ENCODE results near the gene KCNJ16.

Gene KCNJ16

DNA sequence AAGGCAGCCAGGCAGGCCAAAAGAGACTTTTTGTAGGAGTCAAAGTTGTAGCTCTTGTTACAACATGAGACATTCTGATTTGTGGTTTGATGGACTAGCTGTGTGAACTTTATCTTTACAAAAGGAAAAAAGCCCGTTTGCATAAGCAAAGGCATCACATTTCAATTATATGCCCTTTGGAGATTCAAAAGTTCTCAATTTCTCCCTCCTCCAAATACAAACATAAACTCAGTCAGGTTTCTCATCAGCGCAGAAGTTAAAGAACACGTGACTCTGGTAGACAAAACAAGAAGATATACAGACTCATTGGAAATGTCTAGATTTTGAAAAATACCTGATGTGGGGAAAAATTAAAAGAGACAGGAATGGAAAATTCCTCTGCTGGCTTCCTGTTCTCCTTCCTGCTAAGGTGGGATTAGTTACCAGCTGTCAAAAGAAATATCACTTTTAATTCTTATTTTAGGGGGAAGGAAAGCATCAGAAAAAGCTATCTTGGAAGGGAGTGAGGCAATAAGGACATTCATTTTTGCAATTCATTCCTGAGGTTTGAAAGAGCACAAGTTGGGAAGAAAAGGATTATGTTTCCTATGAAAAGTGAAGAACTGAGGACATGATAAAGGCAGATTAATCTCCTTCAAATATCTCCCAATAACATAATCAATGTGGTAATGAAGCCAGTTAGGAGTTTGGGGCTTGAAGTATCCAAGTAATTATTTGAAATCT is 4.6 kb upstream of the KCNJ16 start:
- TF ChIP-seq, protein P1, sequence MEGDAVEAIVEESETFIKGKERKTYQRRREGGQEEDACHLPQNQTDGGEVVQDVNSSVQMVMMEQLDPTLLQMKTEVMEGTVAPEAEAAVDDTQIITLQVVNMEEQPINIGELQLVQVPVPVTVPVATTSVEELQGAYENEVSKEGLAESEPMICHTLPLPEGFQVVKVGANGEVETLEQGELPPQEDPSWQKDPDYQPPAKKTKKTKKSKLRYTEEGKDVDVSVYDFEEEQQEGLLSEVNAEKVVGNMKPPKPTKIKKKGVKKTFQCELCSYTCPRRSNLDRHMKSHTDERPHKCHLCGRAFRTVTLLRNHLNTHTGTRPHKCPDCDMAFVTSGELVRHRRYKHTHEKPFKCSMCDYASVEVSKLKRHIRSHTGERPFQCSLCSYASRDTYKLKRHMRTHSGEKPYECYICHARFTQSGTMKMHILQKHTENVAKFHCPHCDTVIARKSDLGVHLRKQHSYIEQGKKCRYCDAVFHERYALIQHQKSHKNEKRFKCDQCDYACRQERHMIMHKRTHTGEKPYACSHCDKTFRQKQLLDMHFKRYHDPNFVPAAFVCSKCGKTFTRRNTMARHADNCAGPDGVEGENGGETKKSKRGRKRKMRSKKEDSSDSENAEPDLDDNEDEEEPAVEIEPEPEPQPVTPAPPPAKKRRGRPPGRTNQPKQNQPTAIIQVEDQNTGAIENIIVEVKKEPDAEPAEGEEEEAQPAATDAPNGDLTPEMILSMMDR (IDR thresholded peaks at IDR 0.05; ENCODE audit: extremely low read depth, missing control alignments): no peak
- no peak for DNase-seq (ENCODE audit: low spot score)

DNA sequence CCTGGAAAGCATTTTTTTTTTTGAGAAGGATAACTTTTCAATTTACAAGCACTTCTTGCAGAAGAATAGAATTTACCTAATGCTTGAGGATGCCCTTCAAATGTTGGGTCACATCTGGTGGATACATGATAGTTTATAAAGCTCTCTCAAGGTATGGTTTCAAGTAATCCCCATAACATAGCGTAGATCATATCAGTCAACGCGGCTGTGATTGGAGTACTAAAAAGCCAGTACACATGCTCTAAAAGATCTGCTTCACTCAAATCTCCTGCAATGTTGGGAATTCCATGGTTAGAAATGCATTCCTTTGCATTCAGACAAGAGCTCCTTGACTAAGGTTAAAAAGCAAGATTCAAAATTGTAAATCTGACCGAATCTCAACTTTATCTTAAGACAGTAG is 3.9 kb upstream of the KCNJ16 start:
- DNase-seq (ENCODE audit: low spot score): no peak

DNA sequence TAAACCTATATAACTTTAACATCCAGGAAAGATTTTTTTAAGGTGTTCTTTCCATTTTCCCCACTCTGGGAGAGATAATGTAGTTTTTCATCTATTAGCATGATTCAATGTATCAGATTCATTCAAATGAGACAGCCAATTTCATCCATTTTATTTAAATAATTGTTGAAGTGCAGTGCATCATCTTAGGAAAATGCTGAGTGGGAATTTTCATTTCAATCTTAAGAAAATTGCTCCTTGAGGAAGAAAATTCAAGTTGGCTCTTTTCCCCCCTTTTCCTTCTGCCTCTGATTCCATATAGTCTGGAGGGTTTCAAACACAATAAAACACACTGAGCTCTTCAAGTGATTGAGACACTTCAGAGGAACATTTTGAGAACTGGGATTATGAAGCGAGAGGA is 3.4 kb upstream of the KCNJ16 start:
- DNase-seq (ENCODE audit: low spot score): no peak
- TF ChIP-seq, protein P1 (IDR thresholded peaks at IDR 0.05; ENCODE audit: extremely low read depth, missing control alignments): no peak

More for the DNA sequence above, 3.9 kb upstream of the KCNJ16 start:
- TF ChIP-seq, protein P1 (IDR thresholded peaks at IDR 0.05; ENCODE audit: extremely low read depth, missing control alignments): no peak

DNA sequence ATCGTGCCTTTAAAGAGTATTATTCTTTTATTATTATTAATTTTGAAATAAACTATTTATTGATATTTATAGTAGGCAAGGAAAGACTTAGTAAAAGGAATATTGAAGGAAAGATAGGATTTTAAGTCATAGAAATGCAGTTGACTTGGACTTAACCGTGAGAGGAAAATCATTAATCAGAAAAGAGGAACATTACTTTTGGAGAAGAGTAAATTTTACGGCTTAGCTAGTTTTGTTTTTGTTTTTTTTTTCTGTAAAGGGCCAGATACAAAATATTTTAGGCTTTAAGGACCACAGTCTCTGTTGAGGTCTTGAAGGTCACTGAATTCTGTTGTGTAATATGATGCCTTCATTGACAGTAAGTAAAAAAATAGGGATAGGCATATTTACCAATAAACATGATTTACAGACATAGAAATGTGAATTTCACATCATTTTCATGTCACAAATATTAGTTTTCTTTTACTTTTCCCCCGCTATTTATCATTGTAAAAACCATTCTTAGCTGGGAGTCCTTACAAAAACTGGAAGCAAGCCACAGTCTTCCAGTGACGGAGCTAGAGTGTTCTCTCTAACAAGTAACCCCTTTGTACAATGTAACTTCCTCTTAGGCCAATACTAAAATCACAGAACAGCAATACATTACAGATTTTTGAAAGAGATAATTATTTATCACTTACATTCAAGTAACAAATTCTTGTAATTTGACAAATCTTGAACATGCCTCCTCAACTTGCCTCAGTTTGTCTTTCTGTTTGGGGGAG is 2.3 kb upstream of the KCNJ16 start:
- no peak for DNase-seq (ENCODE audit: low spot score)
- TF ChIP-seq, protein P1 (IDR thresholded peaks at IDR 0.05; ENCODE audit: extremely low read depth, missing control alignments): no peak

DNA sequence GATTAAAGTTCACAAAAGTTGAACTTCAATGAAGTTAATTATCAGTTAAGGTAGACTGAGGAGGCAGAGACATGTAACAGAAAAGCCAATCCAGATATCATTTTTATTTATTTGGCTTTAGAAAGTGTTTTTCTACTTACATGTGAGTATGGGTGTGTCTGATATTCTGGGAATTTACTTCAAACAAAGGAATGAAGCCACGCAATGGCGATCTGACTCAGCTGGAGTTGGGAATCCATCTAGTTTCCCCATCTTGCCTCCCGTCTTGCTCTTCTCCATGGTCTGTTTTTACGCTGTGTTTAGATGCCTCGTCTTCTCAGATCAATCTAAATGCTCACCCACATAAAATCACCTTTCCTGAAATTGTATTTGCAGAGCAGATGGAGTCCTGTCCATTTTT is 1.7 kb upstream of the KCNJ16 start:
- TF ChIP-seq, protein P1 (IDR thresholded peaks at IDR 0.05; ENCODE audit: extremely low read depth, missing control alignments): no peak
- DNase-seq (ENCODE audit: low spot score): no peak

DNA sequence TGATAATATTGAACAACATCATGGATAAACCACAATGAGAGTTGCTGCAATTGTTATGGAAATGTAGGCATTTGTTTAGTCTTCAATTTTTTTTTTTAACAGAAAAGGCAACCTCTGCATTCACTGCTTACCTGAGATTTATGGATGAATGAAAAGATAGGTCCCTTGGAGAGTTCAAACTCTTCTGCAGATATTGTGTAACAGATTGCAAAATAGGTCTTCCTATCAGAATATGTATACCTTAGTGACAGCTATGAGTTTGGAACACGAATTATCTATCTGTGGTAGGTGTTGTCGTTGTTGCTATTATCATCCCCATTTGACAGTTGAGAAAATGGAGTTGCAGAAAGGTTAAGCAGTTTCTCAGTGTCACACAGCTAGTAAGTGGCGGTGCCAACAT is 1.2 kb upstream of the KCNJ16 start:
- TF ChIP-seq, protein P1 (IDR thresholded peaks at IDR 0.05; ENCODE audit: extremely low read depth, missing control alignments): no peak
- DNase-seq (ENCODE audit: low spot score): no peak

DNA sequence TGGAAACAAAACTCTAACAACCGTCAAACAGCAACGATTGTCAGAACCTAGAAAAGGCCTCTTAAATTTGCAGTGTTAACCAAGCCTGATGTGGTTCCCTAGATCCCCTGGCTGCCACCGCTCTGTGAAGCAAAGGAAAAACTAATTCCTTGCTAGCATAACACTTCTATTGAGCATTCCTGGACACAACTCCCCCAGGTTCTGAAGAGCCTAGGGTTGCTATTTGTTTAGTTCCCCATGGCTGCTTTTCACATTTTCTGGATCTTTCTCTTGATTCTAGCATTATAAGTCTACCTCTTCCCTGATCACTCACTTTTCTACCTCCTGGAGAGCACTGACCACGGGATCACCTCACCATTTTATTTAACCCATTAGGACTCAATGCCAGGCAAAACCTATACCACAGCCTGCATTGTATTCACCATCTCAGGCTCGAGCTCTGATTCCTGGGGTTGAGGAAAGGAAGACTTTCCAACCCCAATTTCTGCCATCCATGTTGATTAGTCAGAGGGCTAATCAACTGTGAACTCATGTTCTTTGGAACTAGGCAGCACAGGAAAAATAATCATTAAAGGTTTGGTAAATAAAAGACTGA is 692 bp upstream of the KCNJ16 start:
- DNase-seq (ENCODE audit: low spot score): no peak
- TF ChIP-seq, protein P1 (IDR thresholded peaks at IDR 0.05; ENCODE audit: extremely low read depth, missing control alignments): no peak
